ENCODE results near the gene SREBF2. TPM values are rescaled to one million over a fixed set of nuclear protein-coding genes. Genes with fewer than 3 reads are reported as not detected.
A peak's percentile ranks its signal among the peaks of the same experiment; 100 is the strongest.

SREBF2 gene
- total and polyA plus RNA-seq, 2 of the 8 experiments (the other 6 are each of a cell fraction or from before 2014, with no cell fraction given): 125 to 144 TPM

DNA sequence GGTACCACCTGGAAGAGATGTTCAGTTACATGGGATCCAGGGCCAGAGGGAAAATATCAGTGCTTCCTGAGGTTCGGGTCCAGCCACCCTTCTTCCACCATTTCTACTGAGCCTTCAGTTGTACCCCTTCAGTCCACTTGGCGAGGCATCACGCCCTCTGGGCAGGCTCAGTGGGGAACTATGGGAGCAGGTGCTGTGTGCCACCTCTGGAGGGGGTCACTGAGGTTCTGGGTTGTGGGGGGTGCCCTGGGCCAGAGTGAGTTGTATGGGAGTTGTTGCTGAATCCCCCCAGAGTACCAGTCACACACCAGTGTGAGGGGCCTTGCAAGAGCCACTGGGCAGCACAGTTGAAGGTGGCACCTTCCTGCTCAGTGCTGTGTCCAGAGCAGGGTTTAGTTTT, 2.7 kb upstream of the SREBF2 start:
- Histone ChIP-seq H3K14ac (ENCODE audit: insufficient read length) (no peak overlapping the region), H2AK5ac (ENCODE audit: low read depth, low read length) (no peak overlapping the region), H3K18ac (ENCODE audit: extremely low read depth, low read length) (no peak overlapping the region), H3K4ac (replicated peaks; ENCODE audit: insufficient read length, low read depth, low read length) (peak overlapping the region; percentile 20), H3K79me1 (ENCODE audit: low read depth, low read length) (peaks cover 6% of the 10 kb centered on the region; the same call in 1 of the 2 replicates), H4K5ac (ENCODE audit: insufficient read length, low read depth, low read length) (no peak overlapping the region), H3K27ac (ENCODE audit: low read depth, low read length) (no peak overlapping the region), H4K20me1 (replicated peaks in 1 of 2; ENCODE audit: control insufficient read depth in 1 of 2, insufficient read depth in 2 of 2, low read length in 2 of 2) (peaks cover 0 to 3% of the 10 kb centered on the region in 2 experiments), H2BK5ac (ENCODE audit: low read depth, low read length) (no peak overlapping the region), H3K4me2 (ENCODE audit: insufficient read depth in 1 of 2, low read depth in 2 of 2, low read length in 2 of 2) (no peak overlapping the region), H3K36me3 (ENCODE audit: control insufficient read depth in 2 of 4, insufficient read depth in 4 of 4, low read length in 3 of 4) (peaks cover 0 to 4% (median 2%) of the 10 kb centered on the region in 4 experiments; a peak in 2 of 8 replicates), H2AFZ (ENCODE audit: low read length) (no peak overlapping the region), H2BK20ac (ENCODE audit: low read length) (peak overlapping the region; percentile 11; the same call in 1 of the 2 replicates), H3K23me2 (ENCODE audit: low read depth, low read length) (peaks cover 5% of the 10 kb centered on the region), H3K27me3 (replicated peaks in 1 of 4; ENCODE audit: control insufficient read depth in 3 of 4, extremely low read depth in 1 of 4, insufficient read depth in 3 of 4, low read length in 3 of 4) (no peaks in the 10 kb centered on the region), H2BK120ac (replicated peaks; ENCODE audit: low read depth, low read length) (peak overlapping the region; percentile 81), H3K9ac (replicated peaks in 1 of 4; ENCODE audit: extremely low read depth in 1 of 4, low read depth in 3 of 4, low read length in 3 of 4) (no peak overlapping the region), H4K91ac (replicated peaks; ENCODE audit: insufficient read length, low read length) (peak overlapping the region; percentile 56), H3K4me1 (replicated peaks in 1 of 4; ENCODE audit: control insufficient read depth in 3 of 4, insufficient read depth in 4 of 4, low read length in 3 of 4) (peaks cover 0 to 8% (median 2%) of the 10 kb centered on the region in 4 experiments; a peak in 4 of 7 replicates), H4K8ac (ENCODE audit: extremely low read depth, insufficient read depth, low read length) (0 out of 2 replicates have a peak overlapping the region, but pooled peaks have one; percentile 1), H3K4me3 (ENCODE audit: extremely low read depth in 1 of 4, insufficient read depth in 2 of 4, low read depth in 3 of 4, low read length in 4 of 4) (no peak overlapping the region), H3K56ac (replicated peaks; ENCODE audit: insufficient read length, low read depth, low read length) (no peak overlapping the region), H3K23ac (ENCODE audit: insufficient read length) (no peak overlapping the region), H3K9me3 (ENCODE audit: insufficient read depth in 2 of 2, low read depth in 1 of 2, low read length in 1 of 2) (no peaks in the 10 kb centered on the region), H2BK15ac (ENCODE audit: low read length) (no peak overlapping the region), H3K79me2 (ENCODE audit: control insufficient read depth in 1 of 2, insufficient read depth in 2 of 2, low read length in 2 of 2) (peaks cover 3 to 18% of the 10 kb centered on the region in 2 experiments; a peak in 3 of 4 replicates), H2BK12ac (ENCODE audit: low read depth, low read length) (no peak overlapping the region)
- DNase-seq (ENCODE audit: low read depth in 1 of 2, low spot score in 2 of 2): no peak
- CTCF ChIA-PET (ENCODE audit: partially characterized antibody): interaction anchor here (1.3 to 1.7 kb wide), 4 partner anchors 16 to 84 kb away, joined by 3 to 6 read pairs (median 4); no protein-coding TSS in a partner anchor
- 79% methylated on average over 3 of the region's 3 CpGs; no CpG with 5 or more reads in 1 of the 2 experiments for WGBS, 2 experiments (ENCODE audit: extremely low coverage in 1 of 2, insufficient coverage in 1 of 2, insufficient read length in 1 of 2, insufficient replicate concordance in 2 of 2, low coverage in 1 of 2, low lambda C conversion rate in 2 of 2, missing lambda C conversion rate in 1 of 2)
- POLR2A ChIA-PET (ENCODE audit: partially characterized antibody): interaction anchor here (8.5 kb wide), 1 partner anchor 13 kb away, joined by 85 read pairs; no protein-coding TSS in a partner anchor
- FAIRE-seq: no peak
- TF ChIP-seq SAP30 (IDR thresholded peaks at IDR 0.05; ENCODE audit: insufficient read depth, insufficient replicate concordance, low read length): no peak
- TF ChIP-seq CREB1 (IDR thresholded peaks at IDR 0.05): no peak
- TF ChIP-seq RAD21 (IDR thresholded peaks at IDR 0.05 in 1 of 2, conservative IDR thresholded peaks at IDR 0.05 in 1 of 2; ENCODE audit: low read depth in 2 of 2, low read length in 2 of 2): 0 out of 4 replicates have a peak, but pooled peaks of 1 of the 2 experiments have one; percentile 4
- TF ChIP-seq, protein P1, sequence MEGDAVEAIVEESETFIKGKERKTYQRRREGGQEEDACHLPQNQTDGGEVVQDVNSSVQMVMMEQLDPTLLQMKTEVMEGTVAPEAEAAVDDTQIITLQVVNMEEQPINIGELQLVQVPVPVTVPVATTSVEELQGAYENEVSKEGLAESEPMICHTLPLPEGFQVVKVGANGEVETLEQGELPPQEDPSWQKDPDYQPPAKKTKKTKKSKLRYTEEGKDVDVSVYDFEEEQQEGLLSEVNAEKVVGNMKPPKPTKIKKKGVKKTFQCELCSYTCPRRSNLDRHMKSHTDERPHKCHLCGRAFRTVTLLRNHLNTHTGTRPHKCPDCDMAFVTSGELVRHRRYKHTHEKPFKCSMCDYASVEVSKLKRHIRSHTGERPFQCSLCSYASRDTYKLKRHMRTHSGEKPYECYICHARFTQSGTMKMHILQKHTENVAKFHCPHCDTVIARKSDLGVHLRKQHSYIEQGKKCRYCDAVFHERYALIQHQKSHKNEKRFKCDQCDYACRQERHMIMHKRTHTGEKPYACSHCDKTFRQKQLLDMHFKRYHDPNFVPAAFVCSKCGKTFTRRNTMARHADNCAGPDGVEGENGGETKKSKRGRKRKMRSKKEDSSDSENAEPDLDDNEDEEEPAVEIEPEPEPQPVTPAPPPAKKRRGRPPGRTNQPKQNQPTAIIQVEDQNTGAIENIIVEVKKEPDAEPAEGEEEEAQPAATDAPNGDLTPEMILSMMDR (IDR thresholded peaks at IDR 0.05; ENCODE audit: control extremely low read depth in 1 of 3, insufficient read depth in 1 of 3, low read depth in 1 of 3, low read length in 3 of 3): peak; percentile 50 to 58 (median 55)

Measured in H1 (cell line).